HepG2 (cell line): ENCODE results near the gene OSBPL9. TPM values are rescaled to one million over a fixed set of nuclear protein-coding genes. Genes with fewer than 3 reads are reported as not detected.

Experiments
- ATAC-seq: fragments of 200-7000 bp; cut with Tn5 transposase; 3 replicates; pipeline ENCODE4 v1.9.1; 2020; ENCODE audit warnings: mild to moderate bottlenecking, moderate library complexity
- BruUV-seq: library from RNA; stranded (reverse); fragments of 400-500 nt; replicated peaks from 2 replicates; lab custom pipeline; 2021; lab: Mats Ljungman, UMichigan
- CTCF ChIA-PET: fragments of 300-600 bp; formaldehyde crosslinking; extraction: SDS; loops from one replicate; lab custom pipeline; 2021; ENCODE audit warnings: low total read pairs, inconsistent platforms, low intra/inter-chr PET ratio; lab: Yijun Ruan, JAX
- POLR2A ChIA-PET: fragments of 350-600 bp; sonication (Branson Sonifier 250); formaldehyde crosslinking; loops from one replicate; lab custom pipeline; 2020; ENCODE audit warnings: antibody characterized with exemption, inconsistent platforms; lab: Yijun Ruan, JAX
- DNase-seq: peaks from one replicate; pipeline ENCODE4 v3.0.0-alpha.2; 2015; ENCODE audit warnings: low spot score
- FAIRE-seq: peaks from 3 replicates; lab custom pipeline; 2011; peaks lifted over from hg19 to GRCh38; lab: Jason Lieb, UNC
- H2AFZ ChIP-seq: one replicate; pipeline ENCODE4 v1.6.1; 2011; ENCODE audit warnings: low read length, inconsistent platforms
- H3K27ac ChIP-seq: fragments of 300-600 bp; 3 replicates; pipeline ENCODE4 v1.8.0; 2011; ENCODE audit warnings: mixed run types, mild to moderate bottlenecking, mixed read lengths, low read length, inconsistent platforms; ENCODE audit not compliant: insufficient read depth; ENCODE audit errors: extremely low read length
- H3K27me3 ChIP-seq, 2 experiments: fragments of 200-600 bp in 1 of 2; 2 replicates in 1 of 2; 3 replicates in 1 of 2; pipeline versions ENCODE4 v1.6.0 to v1.8.0; 2011; ENCODE audit warnings: low read length in 2 of 2, mild to moderate bottlenecking in 2 of 2, moderate library complexity in 2 of 2, inconsistent platforms in 1 of 2; ENCODE audit not compliant: insufficient read depth in 2 of 2, control insufficient read depth in 1 of 2
- H3K36me3 ChIP-seq, 2 experiments: fragments of 200-600 bp in 1 of 2; replicated peaks in 1 of 2; 2 replicates in 1 of 2; 3 replicates in 1 of 2; pipeline versions ENCODE4 v1.5.1 to v1.8.0; 2011; ENCODE audit warnings: low read length in 2 of 2, inconsistent platforms in 1 of 2; ENCODE audit not compliant: insufficient read depth in 2 of 2, control insufficient read depth in 1 of 2
- H3K4me1 ChIP-seq: 2 replicates; pipeline ENCODE4 v1.5.1; 2012; ENCODE audit warnings: low read length, inconsistent platforms; ENCODE audit not compliant: insufficient read depth
- H3K4me2 ChIP-seq: 2 replicates; pipeline ENCODE4 v1.6.0; 2011; ENCODE audit warnings: low read depth, low read length, inconsistent platforms
- H3K4me3 ChIP-seq, 3 experiments: fragments of 200-600 bp in 1 of 3; sonication (generic), shearing (Covaris generic) in 1 of 3; replicated peaks in 1 of 3; 2 replicates each; pipeline ENCODE4 v1.5.1; 2011 to 2016; ENCODE audit warnings: low read length in 3 of 3, inconsistent platforms in 2 of 3, low read depth in 2 of 3, mild to moderate bottlenecking in 2 of 3, control low read depth in 1 of 3, mixed read lengths in 1 of 3; ENCODE audit not compliant: insufficient read depth in 1 of 3
- H3K79me2 ChIP-seq: one replicate; pipeline ENCODE4 v1.6.1; 2011; ENCODE audit warnings: low read length, inconsistent platforms; ENCODE audit not compliant: insufficient read depth
- H3K9ac ChIP-seq: 2 replicates; pipeline ENCODE4 v1.6.0; 2011; ENCODE audit warnings: mild to moderate bottlenecking, low read depth, low read length, inconsistent platforms; ENCODE audit not compliant: insufficient read depth
- H3K9me3 ChIP-seq: 2 replicates; pipeline ENCODE4 v1.5.1; 2012; ENCODE audit warnings: mild to moderate bottlenecking, low read length
- H4K20me1 ChIP-seq: 2 replicates; pipeline ENCODE4 v1.6.0; 2011; ENCODE audit warnings: inconsistent platforms, mild to moderate bottlenecking, low read length, moderate library complexity; ENCODE audit not compliant: insufficient read depth
- ATF2 ChIP-seq: sonication (generic); formaldehyde crosslinking; IDR thresholded peaks from 2 replicates; pipeline ENCODE4 v1.4.0; 2020; ENCODE audit warnings: missing genetic modification reagents
- FOXA3 ChIP-seq: IDR thresholded peaks from 2 replicates; pipeline ENCODE4 v1.6.1; 2016; ENCODE audit warnings: missing genetic modification reagents, missing compliant biosample characterization
- FOXK1 ChIP-seq: sonication (generic); formaldehyde crosslinking; IDR thresholded peaks from 2 replicates; pipeline ENCODE4 v1.4.0; 2020; ENCODE audit warnings: low read depth, missing genetic modification reagents, borderline replicate concordance
- MED8 ChIP-seq: sonication (generic); formaldehyde crosslinking; IDR thresholded peaks from 2 replicates; pipeline ENCODE4 v1.8.1; 2023; ENCODE audit warnings: mild to moderate bottlenecking, missing genetic modification reagents; ENCODE audit not compliant: insufficient replicate concordance
- RBAK ChIP-seq: sonication (generic); formaldehyde crosslinking; IDR thresholded peaks from 2 replicates; pipeline ENCODE4 v1.5.1; 2020; ENCODE audit warnings: mild to moderate bottlenecking, missing genetic modification reagents
- SP1 ChIP-seq, 2 experiments: fragments of 450-650 bp in 1 of 2; sonication (generic) in 1 of 2; formaldehyde crosslinking in 1 of 2; IDR thresholded peaks; 2 replicates each; pipeline versions ENCODE4 v1.4.0 to v1.6.1; 2016 to 2020; ENCODE audit warnings: missing genetic modification reagents in 1 of 2
- SPEN ChIP-seq: sonication (generic); formaldehyde crosslinking; IDR thresholded peaks from 2 replicates; pipeline ENCODE4 v1.5.1; 2020; ENCODE audit warnings: low read depth, mild to moderate bottlenecking, missing genetic modification reagents
- ZNF12 ChIP-seq: sonication (generic); formaldehyde crosslinking; IDR thresholded peaks from 2 replicates; pipeline ENCODE4 v1.5.0; 2020; ENCODE audit warnings: missing genetic modification reagents
- ZNF280D ChIP-seq: sonication (generic); formaldehyde crosslinking; IDR thresholded peaks from 2 replicates; pipeline ENCODE4 v1.5.1; 2020; ENCODE audit warnings: mild to moderate bottlenecking, missing genetic modification reagents
- ZNF296 ChIP-seq: sonication (generic); formaldehyde crosslinking; conservative IDR thresholded peaks from 2 replicates; pipeline ENCODE4 v1.5.0; 2020; ENCODE audit warnings: mild to moderate bottlenecking, missing genetic modification reagents
- ZNF337 ChIP-seq: sonication (generic); formaldehyde crosslinking; IDR thresholded peaks from 2 replicates; pipeline ENCODE4 v1.5.1; 2020; ENCODE audit warnings: missing genetic modification reagents, low read depth, mild to moderate bottlenecking, borderline replicate concordance
- ZNF775 ChIP-seq: sonication (generic); formaldehyde crosslinking; IDR thresholded peaks from 2 replicates; pipeline ENCODE4 v1.4.0; 2020; ENCODE audit warnings: missing genetic modification reagents, mild to moderate bottlenecking, moderate library complexity, borderline replicate concordance
- in situ Hi-C: cut with HindIII; loops from 2 replicates; pipeline ENCODE4 v1.10.0; 2017; ENCODE audit warnings: low pct_unique_long_range_greater_than_20kb; ENCODE audit not compliant: extremely low pct_ligation_motif_present
- intact Hi-C: fragments of 100-400 bp; cut with micrococcal nuclease; formaldehyde crosslinking; loops from one replicate; pipeline ENCODE4 v1.10.0; 2022; ENCODE audit not compliant: unreplicated experiment
- polyA plus RNA-seq, 8 experiments: library from polyadenylated mRNA; depleted of rRNA in 3 of 8; stranded (reverse) in 7 of 8; unstranded in 1 of 8; fragments of >200 nt; fragmentation: Illumina TruSeq in 4 of 8; extraction: Trizol in 4 of 8; gene quantifications; 2 replicates each; pipeline versions ENCODE4 v1.2.1 to v1.2.3, GENCODE V29; 2011 to 2016; ENCODE audit warnings: low read depth in 4 of 8, missing spikeins in 1 of 8, mixed read lengths in 1 of 8; ENCODE audit not compliant: insufficient read depth in 1 of 8
- total RNA-seq, 5 experiments: library from RNA; depleted of rRNA; stranded (reverse); fragments of >200 nt; fragmentation: Illumina TruSeq; extraction: Trizol; gene quantifications; 2 replicates each; pipeline ENCODE4 v1.2.3, GENCODE V29; 2016; ENCODE audit warnings: low read depth in 1 of 5
- TF ChIP-seq, protein P1 (sequence below): sonication (generic); formaldehyde crosslinking; IDR thresholded peaks from 2 replicates; pipeline ENCODE4 v1.5.0; 2020; ENCODE audit warnings: missing genetic modification reagents, mild to moderate bottlenecking, borderline replicate concordance

Gene OSBPL9
- total and polyA plus RNA-seq, 2 of the 13 experiments (the other 11 are each of a cell fraction or from before 2014, with no cell fraction given) = 83.6 to 142 TPM

GRCh38 chr1:51572365-51572764, 44.5 kb upstream of the OSBPL9 start (continued):
- TF ChIP-seq SPEN = no peak
- TF ChIP-seq FOXA3 = no peak
- TF ChIP-seq, protein P1, sequence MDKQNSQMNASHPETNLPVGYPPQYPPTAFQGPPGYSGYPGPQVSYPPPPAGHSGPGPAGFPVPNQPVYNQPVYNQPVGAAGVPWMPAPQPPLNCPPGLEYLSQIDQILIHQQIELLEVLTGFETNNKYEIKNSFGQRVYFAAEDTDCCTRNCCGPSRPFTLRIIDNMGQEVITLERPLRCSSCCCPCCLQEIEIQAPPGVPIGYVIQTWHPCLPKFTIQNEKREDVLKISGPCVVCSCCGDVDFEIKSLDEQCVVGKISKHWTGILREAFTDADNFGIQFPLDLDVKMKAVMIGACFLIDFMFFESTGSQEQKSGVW (CRISPR knock-in tag) = no peak
- no peak for TF ChIP-seq SP1 (IDR thresholded peaks at IDR 0.05)
- TF ChIP-seq SP1 (CRISPR knock-in tag; IDR thresholded peaks at IDR 0.05) = no peak
- TF ChIP-seq ZNF280D = no peak

GRCh38 chr1:51574796-51575195, 42.1 kb upstream of the OSBPL9 start:
- POLR2A ChIA-PET = no interaction called here
- Histone ChIP-seq H2AFZ (no peak overlapping the region), H3K9ac (no peak overlapping the region), H3K36me3 (no peaks in the 10 kb centered on the region), H3K4me2 (no peak overlapping the region), H3K27me3 (peaks cover 1 to 3% of the 10 kb centered on the region in 2 experiments; a peak in 2 of 5 replicates)
- ATAC-seq (no peak), DNase-seq (no peak), FAIRE-seq (no peak)
- intact Hi-C loops (no loop called here), in situ Hi-C loops (no loop called here)
- CTCF ChIA-PET = no interaction called here
- TF ChIP-seq ZNF296 (CRISPR knock-in tag) = no peak
- no peak for TF ChIP-seq ZNF775 (CRISPR knock-in tag)
- TF ChIP-seq MED8 (CRISPR knock-in tag) = no peak
- no peak for TF ChIP-seq FOXK1 (CRISPR knock-in tag)
- TF ChIP-seq RBAK (CRISPR knock-in tag) = no peak
- TF ChIP-seq ZNF337 = no peak
- no peak for TF ChIP-seq ATF2 (CRISPR knock-in tag)
- TF ChIP-seq ZNF12 = no peak
- TF ChIP-seq, all 625 proteins: peak for 0
- no peaks in the 10 kb centered on the region for H3K9me3 ChIP-seq
- H3K27ac ChIP-seq = no peak overlapping the region
- no peak overlapping the region for H3K4me3 ChIP-seq
- no peaks in the 10 kb centered on the region for H4K20me1 ChIP-seq
- peaks cover 4% of the 10 kb centered on the region; the same call in 1 of the 2 replicates for H3K4me1 ChIP-seq
- no peaks in the 10 kb centered on the region for H3K79me2 ChIP-seq
- no TSS peak for BruUV-seq
